GM19099 (cell line): ENCODE measurements around the gene PLEKHD1.

Experiments used
- POLR2A ChIP-seq: IDR thresholded peaks from 3 replicates; pipeline ENCODE4 v1.6.1; 2011; ENCODE audit warnings: low read depth; ENCODE audit not compliant: insufficient read length; ENCODE audit errors: extremely low read depth

Gene PLEKHD1

DNA sequence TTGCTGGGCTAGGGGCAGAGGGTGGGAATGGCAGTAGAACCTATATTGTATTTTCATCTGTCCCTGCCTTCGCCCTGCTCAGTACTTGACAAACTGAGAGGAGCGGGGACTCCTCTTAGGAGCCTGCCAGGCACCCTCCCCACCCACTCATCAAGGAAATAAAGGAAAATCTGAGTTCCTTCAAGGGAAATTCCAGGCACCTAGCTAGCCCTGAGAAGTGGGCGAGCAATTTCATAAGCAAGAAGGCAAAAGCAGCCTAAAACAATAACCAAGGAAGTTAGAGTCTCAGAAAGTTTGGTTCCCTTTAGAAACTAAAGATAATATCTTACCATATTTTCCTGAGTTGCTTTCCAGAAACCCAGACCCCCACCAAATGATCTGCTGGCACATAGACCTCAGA is 10.6 kb upstream of the PLEKHD1 start:
- no peak for TF ChIP-seq POLR2A

DNA sequence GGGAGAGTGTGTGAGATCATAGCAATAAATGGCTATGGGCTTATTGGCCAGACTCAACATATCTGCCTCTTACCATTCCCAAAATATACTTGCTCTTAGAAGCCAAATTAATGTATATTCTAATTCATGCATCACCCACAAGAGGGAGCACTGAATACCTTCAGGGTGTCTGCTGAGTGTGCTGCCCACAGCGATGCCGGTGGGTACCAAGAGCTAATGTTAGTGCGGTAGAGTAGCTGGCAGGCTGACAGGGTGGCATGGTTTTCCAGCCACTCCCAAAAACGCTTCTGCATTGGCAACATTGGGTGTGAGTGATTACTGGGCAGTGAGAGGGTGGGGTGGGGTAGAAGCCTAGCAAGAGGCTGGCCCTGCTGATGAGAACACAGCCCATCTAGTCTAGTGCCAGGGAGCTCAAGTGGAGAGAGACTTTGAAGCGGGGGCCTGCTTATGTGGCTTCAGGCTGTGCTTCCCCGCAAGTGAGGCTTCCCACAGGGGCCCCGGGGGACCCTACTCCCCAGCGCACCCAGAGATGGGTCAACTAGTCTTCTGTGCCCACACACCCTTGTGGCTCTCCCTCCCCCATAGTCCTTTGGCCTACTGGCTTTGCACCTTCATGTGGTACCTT is 9.2 kb upstream of the PLEKHD1 start:
- no peak for TF ChIP-seq POLR2A

DNA sequence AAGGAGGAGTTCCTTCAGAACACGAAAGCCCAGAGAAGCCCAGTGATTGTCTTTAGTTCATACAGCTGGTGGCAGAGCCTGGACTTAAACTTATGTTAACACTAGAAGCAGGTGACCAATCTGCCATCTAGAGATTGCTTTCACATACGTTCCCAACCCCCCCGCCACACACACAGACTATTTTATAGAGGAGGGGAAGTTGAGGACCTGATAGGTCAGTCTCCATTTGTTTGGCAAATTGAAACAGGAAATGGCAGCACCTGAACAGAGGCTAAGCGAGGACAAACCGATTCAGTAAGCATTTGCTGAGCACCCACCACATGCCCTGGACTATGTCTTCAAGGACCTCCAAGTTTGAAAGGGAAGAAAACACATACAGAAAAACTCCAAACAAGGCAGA is 4.8 kb upstream of the PLEKHD1 start:
- no peak for TF ChIP-seq POLR2A

DNA sequence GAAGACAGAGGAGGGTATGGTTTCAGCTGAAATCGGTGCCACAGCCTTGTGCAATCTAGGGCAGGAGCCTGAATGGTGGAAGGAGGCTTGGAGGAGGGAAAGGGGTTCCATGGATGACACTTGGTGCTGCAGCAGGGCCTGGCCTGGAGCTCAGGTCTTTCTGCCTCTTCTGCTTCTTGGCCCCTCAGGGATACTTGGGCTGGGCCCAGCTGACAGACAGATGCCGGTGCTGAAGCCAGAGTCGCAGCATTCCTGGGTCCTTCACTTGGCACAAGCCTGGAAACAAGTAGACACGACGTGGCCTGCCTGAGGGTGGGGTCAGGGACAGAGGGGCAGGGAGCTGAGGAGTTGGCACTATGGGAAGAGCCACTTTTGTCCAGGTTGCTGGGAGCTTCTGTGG is 4.4 kb upstream of the PLEKHD1 start:
- no peak for TF ChIP-seq POLR2A

- TF ChIP-seq POLR2A = no peak
Observed at GRCh38 chr14:69481815-69482568, 2.5 kb upstream of the PLEKHD1 start.

DNA sequence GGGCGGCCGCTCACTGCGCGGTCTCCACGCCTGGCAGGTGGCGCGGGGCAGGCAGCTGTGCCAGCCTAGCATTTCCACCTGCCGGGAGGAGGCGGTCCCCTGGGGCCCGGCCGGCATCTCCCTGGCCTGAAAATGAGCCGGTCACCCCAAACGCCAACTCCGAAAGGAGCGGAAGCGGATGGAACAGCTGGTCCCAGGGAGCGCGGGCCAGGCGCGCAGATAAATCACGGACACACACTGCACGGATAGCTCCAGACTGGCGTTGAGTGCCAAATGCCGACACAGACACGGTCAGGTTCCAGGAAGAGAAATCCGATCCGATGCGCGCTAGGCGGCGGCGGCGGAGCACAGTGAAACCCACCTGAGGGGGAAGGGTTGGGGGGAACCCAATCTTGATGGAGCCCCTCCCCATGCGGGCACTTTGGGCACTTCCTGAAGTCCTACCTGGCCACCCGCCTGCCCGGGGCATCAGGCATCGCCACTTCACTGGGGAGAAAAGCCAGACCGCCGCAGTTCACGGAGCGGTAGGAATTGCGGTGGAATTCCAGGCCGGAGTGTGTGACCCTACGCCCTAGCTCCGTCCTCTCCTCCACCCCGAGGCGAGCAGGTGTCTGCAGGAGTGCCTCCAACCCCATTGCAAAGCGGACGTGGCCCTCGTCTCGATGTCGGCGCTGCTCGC is 624 bp upstream of the PLEKHD1 start:
- TF ChIP-seq POLR2A = no peak

- no peak for TF ChIP-seq POLR2A
Observed at GRCh38 chr14:69485315-69485660, 760 bp downstream of the PLEKHD1 start.

DNA sequence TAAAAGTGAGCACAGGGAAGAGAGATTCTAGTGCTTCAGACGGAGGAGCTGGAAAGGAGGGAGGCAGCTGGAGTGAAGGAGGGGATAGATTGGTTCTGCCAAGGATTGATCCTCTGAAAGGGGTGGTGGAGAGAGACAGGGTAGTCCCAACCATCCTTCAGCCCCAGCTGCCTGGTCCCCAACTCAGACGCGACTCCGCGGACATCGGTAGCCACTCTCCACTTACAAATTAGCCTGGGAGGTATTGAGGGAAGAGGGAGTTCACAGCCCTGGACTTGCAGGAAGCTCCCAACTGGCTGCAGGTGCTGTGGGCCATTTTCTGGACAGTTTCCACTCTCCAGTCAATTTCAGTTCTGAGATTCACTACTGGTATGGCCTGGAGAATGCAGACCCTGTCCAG is 1.2 kb downstream of the PLEKHD1 start:
- no peak for TF ChIP-seq POLR2A

DNA sequence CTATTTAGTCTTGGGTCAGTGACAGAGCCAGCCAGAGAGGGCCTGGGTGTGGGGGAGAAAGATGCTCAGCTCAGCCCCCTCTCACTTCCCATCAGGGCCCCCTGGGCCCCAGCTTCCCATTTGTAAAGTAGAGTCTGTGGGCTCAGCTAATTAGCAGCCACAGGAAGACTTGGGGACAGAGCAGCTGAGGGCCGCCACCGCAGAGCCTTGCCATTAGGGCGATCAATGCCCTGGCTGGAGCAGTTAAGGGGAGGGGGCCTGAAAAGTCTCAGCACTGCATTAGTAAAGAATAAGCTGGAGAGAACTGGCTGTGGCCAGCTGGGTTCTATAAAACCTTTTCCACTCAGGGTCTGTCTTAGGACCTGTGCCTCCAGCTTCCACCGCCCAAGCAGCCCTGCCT is 2.7 kb downstream of the PLEKHD1 start:
- TF ChIP-seq POLR2A = no peak

- TF ChIP-seq POLR2A = no peak
Observed at GRCh38 chr14:69487771-69488170, 3.2 kb downstream of the PLEKHD1 start.

GRCh38 chr14:69489495-69489894 is 5.0 kb downstream of the PLEKHD1 start:
- TF ChIP-seq POLR2A = no peak

DNA sequence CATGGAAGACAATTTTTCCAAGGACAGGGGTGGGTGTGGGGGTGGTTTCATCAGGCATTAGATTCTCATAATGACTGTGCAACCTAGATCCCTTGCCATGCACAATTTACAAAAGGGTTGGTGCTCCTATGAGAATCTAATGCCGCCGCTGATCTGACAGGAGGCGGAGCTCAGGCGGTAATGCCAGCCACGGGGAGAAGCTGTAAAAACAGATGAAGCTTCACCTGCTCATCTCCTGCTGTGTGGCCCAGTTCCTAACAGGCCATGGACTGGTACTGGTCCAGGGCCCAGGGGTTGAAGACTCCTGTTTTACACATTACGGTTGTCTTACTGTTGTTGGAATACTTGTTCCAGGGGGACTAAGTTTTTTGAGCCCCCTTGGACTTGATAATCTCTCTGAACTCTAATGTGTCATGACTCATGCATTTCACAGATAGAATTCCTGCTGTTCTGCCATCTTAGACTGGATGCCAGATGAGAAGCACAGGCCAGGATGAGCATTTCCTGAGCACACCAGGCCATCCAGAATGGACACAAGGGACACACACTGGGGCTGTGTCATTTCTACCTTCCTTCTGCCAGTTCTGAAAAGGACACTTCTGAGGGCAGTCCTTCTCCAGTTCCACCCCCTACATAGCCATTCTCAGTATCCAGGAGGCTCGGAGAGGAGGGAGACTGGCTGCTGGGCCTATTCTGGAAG is 5.8 kb downstream of the PLEKHD1 start:
- no peak for TF ChIP-seq POLR2A

DNA sequence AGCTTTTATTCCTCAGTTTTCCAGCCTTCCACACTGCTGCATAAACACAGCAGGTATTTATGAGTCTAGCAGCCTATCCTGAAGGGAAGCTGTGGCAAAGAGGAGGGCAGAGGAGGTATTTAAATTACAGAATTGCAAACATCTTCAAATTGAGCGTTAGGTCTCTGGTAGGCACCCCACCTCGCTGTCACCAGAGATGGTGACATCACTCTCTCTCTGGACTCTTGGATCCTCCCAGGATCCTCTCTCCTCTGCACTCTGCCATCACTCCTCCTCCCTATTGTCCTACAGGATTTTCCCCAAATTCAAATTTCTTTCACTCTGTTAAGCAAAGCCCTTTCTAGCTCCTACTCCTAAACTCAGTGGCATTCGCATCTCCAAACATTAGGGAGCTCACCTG is 6.7 kb downstream of the PLEKHD1 start:
- no peak for TF ChIP-seq POLR2A

DNA sequence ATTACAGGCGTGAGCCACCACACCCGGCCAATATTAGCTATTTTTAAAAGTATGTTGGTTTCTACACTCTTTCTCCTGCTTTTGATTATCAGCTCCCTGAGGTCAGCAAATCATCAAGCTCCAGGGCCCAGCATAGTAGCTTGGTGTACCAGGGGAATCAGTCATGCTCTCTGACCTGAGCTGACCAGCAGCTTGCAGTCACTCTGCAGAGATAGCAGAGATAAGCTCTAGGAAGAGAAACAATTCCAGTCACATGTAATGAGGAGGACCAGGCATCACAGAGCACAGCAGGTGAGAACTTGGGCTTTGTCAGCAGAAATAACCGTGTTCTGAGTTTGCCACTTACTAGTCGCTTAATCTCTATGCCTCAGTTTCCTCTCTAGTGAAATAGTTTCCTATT is 8.5 kb downstream of the PLEKHD1 start:
- no peak for TF ChIP-seq POLR2A

GRCh38 chr14:69493791-69494190 is 9.3 kb downstream of the PLEKHD1 start:
- no peak for TF ChIP-seq POLR2A
